ENCODE data around the gene LSG1.
"Not testable (repeated sequence)": the region's sequence is repeated elsewhere in the genome, so short reads cannot be mapped to it uniquely, and the experiment has no call there.

The LSG1 gene

DNA sequence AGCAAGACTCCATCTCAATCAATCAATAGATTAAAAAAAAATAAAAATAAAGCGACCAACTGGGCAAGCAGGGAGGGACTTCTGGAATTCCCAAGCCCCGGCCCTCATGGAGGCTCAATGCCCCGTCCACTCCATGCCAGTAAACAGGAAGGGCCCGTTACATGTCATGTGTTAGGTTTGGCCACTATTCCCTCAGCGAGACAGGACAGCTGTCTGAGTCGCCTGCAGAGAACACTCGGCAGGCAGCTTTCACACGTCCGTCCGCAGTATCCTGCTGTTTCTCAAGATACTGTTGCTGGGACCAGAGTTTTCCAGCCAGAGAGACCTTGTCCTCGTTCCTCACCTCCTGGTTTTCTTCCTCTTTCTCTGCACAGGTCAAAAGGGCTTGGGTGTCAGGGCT, 56.8 kb downstream of the LSG1 start:
- no peak for DNase-seq

DNA sequence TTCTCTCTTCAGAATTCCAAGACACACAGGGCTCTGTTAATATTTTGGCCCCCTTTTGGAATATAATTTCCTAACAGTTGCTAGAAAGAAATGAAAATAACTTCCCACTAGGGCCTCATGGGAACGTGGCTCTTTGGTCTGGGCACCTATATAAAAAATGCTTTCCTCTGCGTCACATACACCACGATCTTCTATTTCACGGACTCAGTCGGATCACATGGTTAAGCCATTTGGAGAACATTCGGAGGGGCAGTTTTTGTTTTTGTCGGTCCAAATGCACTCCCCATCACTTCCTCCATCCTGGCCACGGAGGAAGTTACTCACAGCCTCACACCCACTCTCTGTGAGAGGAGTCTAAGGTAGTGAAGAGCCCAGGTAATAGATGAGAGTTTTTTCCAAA, 59.8 kb downstream of the LSG1 start:
- DNase-seq: no peak

DNA sequence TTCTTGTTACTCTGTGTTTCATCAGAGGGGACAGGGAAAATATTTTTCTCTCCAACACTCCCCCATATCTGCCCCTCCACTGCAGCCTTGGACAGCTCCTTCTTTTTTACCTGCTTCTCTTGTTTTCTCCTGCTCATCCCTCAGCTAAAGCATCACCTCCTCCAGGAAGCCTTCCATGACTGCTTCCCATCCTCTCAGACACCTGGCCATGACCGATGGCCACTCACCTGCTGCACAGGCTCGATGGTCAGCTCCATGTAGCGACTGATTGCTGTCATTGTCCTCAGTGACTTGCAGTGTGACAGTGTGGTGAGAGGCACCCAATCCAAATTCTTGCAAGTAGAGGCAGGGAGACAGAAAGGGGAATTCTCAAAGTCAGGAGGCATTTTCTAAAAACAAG, 61.3 kb downstream of the LSG1 start:
- no peak for DNase-seq

DNA sequence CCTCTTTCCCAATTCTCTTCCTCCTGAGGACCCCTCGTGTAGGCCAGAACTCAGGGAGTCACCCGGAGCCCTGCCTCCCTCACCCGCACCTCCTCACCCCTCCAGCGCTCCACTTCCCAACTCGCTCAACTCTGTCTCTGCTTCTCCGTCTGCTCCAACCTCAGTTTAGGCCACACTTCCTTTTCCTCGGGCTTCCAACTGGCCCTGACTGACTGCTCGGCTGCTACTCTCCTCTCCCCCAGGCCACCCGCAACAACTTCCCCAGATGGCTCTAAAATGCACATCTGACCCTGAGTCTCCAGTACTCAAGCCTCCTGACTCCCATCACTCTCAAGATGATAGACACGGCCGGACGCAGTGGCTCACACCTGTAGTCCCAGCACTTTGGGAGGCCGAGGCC, 62.4 kb downstream of the LSG1 start:
- no peak for DNase-seq

DNA sequence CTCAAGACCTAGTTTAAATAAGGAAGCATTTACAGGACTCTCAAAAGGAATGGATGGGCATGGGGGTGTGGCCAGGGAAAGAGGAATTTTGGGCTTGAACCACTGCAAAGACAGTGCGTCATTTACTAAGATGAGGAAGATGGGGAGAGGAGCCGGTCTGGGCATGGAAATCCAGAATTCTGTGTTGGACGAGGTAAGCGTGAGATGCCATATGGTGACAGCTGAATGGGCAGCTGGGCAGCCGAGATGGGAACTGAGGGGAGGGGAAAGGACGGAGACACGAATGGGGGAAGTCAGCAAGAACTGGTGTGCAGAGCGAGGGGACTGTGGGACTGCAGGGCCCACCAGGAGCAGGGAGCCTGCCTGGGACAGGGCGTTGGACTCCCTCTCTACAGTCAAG, 63.0 kb downstream of the LSG1 start:
- no peak for DNase-seq

DNA sequence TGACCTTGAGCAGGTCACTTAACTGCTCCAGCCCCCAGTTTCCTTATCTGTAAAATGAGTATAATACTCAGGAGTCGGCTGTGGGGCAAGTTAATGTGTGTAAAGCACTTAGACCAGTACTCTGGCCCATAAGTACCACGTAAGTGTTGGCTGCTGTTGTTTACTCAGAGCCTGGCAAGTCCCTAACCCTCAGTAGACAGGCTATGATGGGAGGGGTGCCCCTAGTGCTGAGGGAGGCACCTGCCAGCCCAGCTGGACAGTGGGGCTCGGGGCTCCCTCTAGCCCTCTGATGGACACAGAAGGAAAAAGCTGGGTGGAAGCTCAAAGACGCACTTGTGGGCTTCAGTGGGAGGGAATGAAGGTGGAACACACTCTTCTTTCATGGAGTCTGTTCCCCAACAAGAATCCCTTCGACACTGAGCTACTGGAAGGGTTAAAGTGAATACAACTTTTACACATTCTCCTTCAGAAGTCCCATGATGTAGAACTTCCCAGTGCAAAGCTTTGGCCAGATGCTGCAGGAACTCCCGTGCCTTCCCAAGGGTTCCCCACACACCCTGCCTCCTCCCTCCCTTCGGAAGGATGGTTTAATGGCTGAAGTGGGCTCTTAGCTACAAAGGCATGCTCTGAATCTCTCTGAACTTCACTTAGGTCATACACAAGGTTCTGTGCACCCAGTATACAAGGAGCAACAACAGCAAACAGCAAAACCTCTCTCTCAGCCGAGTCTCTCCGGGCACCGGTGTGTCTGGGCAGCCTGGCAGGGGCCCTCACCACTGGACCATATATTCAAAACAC, 64.2 kb downstream of the LSG1 start:
- peak; percentile 9 to 34 for DNase-seq

DNA sequence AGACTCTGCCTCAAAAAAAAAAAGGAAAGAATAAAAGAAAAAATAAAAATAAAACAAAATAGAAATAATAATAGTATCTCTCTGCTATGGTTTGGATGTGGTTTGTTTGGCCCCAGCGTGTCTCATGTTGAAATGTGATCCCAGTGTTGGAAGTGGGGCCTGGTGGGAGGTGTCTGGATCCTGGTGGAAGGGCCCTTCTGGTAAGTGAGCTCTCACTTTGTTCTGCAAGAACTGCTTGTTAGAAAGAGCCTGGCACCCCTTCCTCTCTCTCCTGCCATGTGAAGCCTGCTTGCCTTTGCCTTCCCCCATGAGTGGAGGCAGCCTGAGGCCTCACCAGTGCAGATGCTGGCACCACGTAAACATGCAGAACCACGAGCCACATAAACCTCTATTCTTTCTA, 65.0 kb downstream of the LSG1 start:
- DNase-seq: no peak

DNA sequence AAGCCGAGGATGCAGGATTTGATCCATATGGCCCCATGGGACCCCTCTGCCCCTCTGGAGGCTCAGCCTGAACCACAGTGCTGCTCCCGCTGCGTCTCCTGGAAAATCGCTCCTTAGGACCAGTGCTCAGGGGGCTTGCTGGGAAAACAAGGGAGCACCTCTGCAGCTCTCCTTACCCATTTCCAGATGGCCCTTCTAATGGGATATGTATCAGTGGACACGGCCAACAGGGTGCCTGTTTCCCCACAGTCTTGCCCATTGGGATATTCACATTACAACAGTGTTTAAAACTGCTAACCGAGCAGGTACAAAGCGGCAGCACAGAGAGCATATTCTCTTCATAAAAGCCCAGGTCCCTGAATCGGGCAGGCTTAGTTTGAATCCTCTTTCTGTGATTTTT, 65.8 kb downstream of the LSG1 start:
- DNase-seq: no peak

DNA sequence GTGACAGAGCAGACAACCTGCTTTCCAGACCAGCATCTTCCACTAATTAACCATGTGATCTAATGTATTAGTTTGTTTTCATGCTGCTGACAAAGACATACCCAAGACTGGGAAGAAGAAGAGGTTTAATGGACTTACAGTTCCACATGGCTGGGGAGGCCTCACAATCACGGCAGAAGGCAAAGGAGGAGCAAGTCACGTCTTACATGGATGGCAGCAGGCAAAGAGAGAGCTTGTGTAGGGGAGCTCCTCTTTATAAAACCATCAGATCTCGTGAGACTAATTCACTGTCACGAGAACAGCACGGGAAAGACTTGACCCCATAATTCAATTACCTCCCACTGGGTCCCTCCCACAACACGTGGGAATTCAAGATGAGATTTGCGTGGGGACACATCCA, 66.7 kb downstream of the LSG1 start:
- not testable (repeated sequence) for DNase-seq

DNA sequence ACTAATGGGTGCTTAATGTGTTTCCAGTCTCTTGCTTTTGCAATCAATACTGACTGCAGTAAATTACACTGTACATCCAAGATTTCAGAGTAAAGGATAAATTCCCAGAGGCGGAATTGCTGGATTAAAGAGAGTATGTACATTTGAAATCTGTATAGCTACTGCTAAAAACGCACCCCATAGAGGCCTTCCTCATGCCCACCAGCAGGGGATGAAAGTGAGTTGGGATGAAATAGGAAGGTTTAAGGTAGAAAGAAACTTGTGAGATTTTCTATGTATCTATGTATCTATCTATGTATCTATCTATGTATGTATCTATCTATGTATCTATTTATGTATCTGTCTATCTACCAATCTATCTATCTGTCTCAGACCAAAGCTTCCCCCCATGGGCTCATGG, 67.2 kb downstream of the LSG1 start:
- DNase-seq: no peak

DNA sequence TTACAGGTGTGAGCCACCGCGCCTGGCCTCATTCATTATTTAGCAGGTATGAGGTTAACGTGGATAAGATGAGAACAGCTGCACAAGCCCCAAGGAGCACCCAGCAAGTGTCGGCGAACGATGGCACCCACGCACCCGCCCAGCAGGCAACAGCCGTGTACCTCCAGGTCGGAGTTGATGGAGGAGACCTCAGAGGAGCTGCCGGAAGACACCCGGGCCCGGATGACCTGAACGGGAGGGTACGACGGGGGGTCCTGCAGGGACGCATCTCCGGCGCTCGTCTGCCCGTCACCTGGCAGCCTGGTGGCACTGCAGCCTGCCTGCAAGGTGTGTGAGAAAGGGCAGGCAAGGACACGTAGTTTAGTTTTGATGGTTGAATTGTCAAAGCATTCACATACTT, 67.9 kb downstream of the LSG1 start:
- DNase-seq: no peak

DNA sequence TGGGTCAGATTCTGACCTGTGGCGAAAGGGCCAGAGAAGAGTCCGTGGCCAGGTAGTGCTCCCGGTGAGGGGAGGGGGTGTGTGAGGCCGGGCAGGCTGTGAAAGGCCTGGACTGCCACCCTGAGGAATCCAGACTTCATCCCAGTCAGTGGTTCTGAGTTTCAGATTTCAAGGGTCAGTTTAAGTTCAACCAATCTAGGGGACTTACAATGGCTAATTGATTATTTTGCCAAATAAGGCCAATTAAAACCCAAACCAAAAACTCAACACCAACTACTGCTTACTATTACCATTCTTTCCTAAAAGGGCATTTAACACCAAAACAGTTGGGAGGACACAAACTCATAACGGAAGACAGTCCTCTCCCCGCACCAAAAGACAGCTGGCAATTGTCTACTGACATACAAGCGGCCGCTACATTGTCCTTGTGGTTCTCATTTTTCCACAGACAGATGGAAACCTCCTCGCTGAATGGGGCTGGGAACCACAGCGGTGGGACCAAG, 69.3 kb downstream of the LSG1 start:
- no peak for DNase-seq

DNA sequence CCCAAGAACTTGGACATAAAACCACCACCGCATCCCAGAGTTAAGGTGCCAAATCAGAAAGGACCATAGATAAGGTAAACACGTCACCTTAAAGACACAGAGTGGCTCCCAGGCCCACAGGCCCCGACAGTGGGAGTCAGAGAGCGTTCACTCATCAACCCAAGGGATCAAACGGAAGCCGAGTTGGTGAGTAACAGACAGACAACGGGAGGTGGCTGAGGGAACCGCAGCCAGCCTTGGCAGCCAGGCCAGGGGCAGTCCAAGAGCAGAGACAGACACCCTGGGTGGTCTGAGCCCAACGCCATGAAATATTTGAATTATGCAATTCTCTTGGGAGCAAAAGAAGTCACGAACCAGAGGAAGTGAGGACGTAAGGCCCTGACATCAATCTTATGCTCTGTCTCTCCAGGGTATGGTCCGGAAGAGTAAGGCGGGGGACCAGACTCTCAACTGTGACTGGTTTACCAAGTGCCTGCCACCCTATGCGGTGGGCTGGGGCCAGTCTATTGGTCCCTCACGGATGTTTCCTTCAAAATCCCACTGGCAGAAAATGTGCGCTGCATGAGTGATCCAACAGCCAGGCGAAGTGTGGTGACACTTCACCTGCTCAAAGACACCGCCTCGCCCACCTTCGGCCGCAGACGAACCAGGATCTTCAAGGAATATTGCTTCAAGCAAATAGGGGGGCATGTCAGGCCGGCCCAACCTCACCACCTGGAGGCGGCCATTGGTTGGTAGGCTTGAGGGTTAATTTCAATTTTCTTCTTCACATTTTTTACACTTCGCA, 73.0 kb downstream of the LSG1 start:
- DNase-seq: no peak

DNA sequence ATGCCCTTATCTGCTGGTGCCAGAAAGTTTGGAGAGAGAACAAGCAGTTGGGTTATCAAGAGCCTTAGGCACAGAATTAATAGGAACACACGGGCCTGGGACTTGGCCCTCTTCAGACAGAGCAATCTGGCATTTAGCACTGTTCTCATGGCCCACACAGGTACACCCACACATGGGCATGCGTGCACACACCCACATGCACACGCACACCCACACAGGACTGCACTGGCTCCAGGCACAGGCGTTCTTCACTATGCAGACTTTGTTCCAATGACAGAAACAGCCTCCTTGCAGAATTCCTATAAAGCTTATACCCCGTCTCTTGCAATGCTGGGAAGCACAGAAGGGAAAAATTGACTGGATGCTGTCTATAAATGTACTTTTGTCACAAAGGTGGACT, 75.1 kb downstream of the LSG1 start:
- DNase-seq: no peak

DNA sequence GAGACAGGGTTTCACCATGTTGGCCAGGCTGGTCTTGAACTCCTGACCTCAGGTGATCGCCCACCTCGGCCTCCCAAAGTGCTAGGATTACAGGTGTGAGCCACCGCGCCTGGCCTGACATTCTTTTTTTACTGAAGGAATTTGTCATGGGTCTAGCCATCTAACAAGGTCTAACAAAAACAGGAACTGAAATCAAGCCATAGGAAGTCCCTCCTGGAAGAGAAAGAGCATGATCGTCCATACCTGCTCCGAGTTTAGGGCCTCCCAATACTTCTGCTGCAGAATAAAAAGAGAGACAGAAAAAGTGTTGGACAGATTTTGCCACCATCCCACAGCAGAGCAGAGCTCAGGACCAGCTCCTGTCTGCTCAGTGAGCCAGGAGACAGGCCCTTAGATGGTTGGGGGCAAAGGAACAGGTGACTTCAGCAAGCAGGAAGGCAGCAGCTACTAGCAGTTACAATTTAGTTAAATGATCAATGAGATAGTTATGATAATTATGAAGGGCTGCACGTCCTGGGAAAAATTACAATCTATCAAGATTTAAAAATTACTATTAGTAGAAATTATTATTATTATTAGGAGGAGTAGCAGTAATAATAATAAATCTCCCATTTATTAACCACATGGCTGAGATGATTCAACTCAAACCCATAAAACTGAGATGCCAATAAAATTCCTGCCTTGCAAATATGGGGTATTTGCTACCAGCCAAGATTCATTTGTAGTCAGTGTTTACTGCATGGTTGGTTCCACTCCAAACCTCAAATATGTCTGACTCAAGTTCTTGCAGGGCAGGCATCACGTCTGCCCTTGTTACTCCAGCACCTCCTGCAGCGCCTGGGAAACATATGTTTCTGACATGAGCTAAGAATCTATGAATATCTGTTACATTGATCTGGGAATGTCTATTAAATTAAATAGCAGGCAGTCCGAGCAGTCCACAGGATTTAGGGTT, 78.9 kb downstream of the LSG1 start:
- DNase-seq: no peak

All from NCI-H187 (cell line).